Medulla oblongata (tissue), 1 donor: ENCODE results near the gene RABGAP1L.
"Not testable (repeated sequence)": the region's sequence is repeated elsewhere in the genome, so short reads cannot be mapped to it uniquely, and the experiment has no call there.

Source experiments
- DNase-seq: peaks from one replicate; pipeline ENCODE4 v3.0.0-alpha.2; 2015; ENCODE audit errors: extremely low spot score

RABGAP1L gene

GRCh38 chr1:174297351-174297750 lies 138.0 kb downstream of the RABGAP1L start:
- DNase-seq, result no peak

GRCh38 chr1:174301295-174302077 lies 142.2 kb downstream of the RABGAP1L start:
- no peak for DNase-seq

GRCh38 chr1:174308604-174309003 lies 149.3 kb downstream of the RABGAP1L start:
- no peak for DNase-seq

- no peak for DNase-seq
Observed at GRCh38 chr1:174309490-174309889, 150.2 kb downstream of the RABGAP1L start.

- no peak for DNase-seq
Observed at GRCh38 chr1:174314433-174314832, 155.1 kb downstream of the RABGAP1L start.

GRCh38 chr1:174315239-174315638 lies 155.9 kb downstream of the RABGAP1L start:
- DNase-seq, result no peak

GRCh38 chr1:174320897-174321296 lies 161.6 kb downstream of the RABGAP1L start:
- DNase-seq, result not testable (repeated sequence)

GRCh38 chr1:174322202-174322862 lies 163.0 kb downstream of the RABGAP1L start:
- DNase-seq, result no peak

- no peak for DNase-seq
Observed at GRCh38 chr1:174324493-174324892, 165.2 kb downstream of the RABGAP1L start.

- DNase-seq, result no peak
Observed at GRCh38 chr1:174324939-174325338, 165.6 kb downstream of the RABGAP1L start.

- no peak for DNase-seq
Observed at GRCh38 chr1:174326278-174326677, 167.0 kb downstream of the RABGAP1L start.

GRCh38 chr1:174333437-174333836 lies 174.1 kb downstream of the RABGAP1L start:
- DNase-seq, result no peak

GRCh38 chr1:174337000-174337681 lies 177.8 kb downstream of the RABGAP1L start:
- DNase-seq, result no peak

- DNase-seq, result not testable (repeated sequence)
Observed at GRCh38 chr1:174340404-174340803, 181.1 kb downstream of the RABGAP1L start.

- no peak for DNase-seq
Observed at GRCh38 chr1:174344162-174344561, 184.8 kb downstream of the RABGAP1L start.

GRCh38 chr1:174352117-174352516 lies 192.8 kb downstream of the RABGAP1L start:
- no peak for DNase-seq

- DNase-seq, result no peak
Observed at GRCh38 chr1:174352883-174353608, 193.7 kb downstream of the RABGAP1L start.

- no peak for DNase-seq
Observed at GRCh38 chr1:174358344-174358743, 199.0 kb downstream of the RABGAP1L start.

GRCh38 chr1:174358786-174359453 lies 199.6 kb downstream of the RABGAP1L start:
- DNase-seq, result no peak

GRCh38 chr1:174359454-174359805 lies 200.1 kb downstream of the RABGAP1L start:
- no peak for DNase-seq

- DNase-seq, result peak; percentile 86
Observed at GRCh38 chr1:174364996-174365736, 205.8 kb downstream of the RABGAP1L start.
